HG03575 (cell line): ENCODE measurements around the gene STAC3.
A peak's percentile ranks its signal among the peaks of the same experiment; 100 is the strongest.
"Not testable (repeated sequence)": the region's sequence is repeated elsewhere in the genome, so short reads cannot be mapped to it uniquely, and the experiment has no call there.

Experiments
- ATAC-seq: cut with Tn5 transposase; IDR thresholded peaks from one replicate; pipeline ENCODE4 v1.9.1; 2021; ENCODE audit not compliant: unreplicated experiment, insufficient number of reproducible peaks, low FRiP score; ENCODE audit errors: extremely low read depth

The STAC3 gene

DNA sequence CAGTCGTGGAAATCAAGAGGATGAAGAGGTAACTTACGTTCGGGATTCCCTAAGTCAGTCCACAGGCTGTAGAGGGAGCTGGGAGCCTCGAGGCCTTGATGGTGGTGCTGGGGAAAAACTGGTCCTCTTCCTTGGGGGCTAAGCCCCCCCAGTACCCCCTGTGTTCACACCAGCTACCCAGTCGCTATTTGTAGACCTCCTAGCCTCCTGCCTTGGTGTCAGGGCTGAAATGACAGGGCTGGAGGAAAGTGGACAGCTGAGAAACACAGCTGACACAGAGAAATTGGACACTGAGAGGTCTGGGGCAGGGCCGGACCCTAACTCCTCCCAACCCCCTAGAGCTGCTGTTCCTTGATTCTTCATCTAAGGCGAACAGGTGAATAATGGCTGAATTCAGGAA is at the start of gene STAC3:
TSS of gene STAC3 (minus strand) at position 232 of the 400 bp plus-strand sequence. CDS start 1,551 bp downstream, outside the sequence.
- no peak for ATAC-seq

DNA sequence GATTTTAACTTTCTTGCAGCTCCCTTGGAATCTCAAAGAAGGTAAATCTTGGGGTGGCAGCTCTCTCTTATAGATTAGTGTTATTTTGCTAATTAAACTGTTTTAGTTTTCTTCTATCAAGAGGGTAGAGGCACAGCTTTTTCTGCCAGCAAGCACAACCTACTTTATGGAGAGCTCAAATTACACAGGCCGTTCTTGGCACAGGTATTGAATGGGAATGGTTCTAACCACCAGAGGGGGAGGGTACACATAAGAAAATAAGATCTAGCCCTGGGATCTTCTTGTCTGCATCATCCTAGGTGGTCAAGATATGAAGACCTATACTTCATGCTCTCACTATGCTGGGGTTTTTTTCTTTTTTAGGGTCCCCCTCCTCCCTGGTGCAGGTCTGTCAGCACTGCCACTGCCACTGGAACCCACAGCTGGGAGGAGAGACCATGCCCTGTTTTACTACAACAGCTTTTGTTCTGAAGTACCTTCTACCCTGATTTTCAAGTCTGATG is 48.6 kb upstream of the STAC3 start:
- no peak for ATAC-seq

DNA sequence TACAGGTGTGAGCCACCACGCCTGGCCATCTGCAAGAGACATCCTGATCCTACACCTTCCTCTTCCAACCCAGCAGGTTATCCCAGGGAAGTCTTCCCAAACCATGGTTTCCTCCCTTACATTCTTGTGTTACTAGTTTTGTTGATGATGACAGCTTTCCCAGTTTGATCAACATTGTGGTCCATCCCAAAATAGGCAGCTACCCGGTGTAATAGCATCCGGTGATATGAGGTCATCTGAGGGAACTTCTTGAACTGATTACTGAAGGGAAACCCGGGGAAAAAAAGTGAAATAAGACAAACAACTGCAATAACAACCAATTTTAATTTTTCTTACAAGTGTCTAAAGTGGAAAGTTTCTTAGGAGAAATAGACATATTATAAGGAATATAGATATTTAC is 45.3 kb upstream of the STAC3 start:
- no peak for ATAC-seq

DNA sequence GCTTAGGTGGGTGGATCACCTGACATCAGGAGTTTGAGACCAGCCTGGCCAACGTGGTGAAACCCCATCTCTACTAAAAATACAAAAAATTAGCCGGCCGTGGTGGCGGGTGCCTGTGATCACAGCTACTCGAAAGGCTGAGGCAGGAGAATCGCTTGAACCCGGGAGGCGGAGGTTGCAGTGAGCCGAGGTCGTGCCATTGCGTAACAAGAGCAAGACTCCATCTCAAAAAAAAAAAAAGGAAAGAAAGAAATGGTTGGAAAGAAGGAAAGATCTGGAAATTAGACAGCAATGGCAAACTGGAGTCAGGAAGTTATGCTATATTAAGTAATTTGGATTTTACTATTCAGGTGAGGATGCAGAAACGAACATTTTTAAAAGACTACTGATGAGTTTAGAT is 31.1 kb upstream of the STAC3 start:
- not testable (repeated sequence) for ATAC-seq

- ATAC-seq: peak; percentile 53
Measured at GRCh38 chr12:57280211-57281062, 29.4 kb upstream of the STAC3 start.

DNA sequence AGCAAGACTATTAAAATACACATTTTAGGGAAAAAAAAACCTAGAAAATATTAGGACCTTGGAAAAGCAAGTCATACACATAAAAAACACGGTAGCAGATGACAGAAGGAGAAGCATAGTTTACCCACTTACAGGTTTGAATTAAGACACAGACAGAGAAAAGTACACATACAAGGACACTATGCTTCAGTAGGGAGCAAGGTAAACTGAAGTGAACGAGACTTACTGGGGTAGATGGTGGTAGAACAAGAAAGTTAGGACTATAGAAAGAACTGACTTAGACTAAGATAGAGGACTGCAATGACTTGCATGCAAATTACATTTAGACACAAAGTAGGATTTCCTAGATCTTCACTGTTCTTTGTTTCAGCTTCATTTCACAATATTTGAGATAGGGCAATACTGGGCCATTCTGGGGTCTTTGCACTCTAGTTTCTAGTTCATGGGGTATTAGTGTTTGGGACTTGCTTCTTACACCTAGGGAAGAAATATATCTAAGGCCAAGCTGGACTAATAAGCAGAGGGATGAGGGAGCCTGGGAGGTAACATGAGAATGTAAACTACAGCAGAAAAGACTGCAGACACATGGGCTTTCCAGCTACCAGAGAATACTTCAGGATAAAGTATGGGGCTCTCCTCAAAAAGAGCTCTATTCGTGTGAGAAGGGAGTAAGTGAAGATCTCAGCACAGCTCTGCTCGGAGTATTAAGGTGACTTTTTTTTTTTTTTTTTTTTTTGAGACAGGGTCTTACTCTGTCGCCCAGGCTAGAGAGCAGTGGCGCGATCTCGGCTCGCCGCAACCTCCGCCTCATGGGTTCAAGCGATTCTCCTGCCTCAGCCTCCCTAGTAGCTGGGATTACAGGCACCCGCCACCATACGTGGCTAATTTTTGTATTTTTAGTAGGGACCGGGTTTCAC is 27.7 kb upstream of the STAC3 start:
- no peak for ATAC-seq

GRCh38 chr12:57276935-57277563 is 26.1 kb upstream of the STAC3 start:
- no peak for ATAC-seq

- ATAC-seq: not testable (repeated sequence)
Measured at GRCh38 chr12:57276233-57276632, 25.2 kb upstream of the STAC3 start.

- no peak for ATAC-seq
Measured at GRCh38 chr12:57273516-57273915, 22.5 kb upstream of the STAC3 start.

DNA sequence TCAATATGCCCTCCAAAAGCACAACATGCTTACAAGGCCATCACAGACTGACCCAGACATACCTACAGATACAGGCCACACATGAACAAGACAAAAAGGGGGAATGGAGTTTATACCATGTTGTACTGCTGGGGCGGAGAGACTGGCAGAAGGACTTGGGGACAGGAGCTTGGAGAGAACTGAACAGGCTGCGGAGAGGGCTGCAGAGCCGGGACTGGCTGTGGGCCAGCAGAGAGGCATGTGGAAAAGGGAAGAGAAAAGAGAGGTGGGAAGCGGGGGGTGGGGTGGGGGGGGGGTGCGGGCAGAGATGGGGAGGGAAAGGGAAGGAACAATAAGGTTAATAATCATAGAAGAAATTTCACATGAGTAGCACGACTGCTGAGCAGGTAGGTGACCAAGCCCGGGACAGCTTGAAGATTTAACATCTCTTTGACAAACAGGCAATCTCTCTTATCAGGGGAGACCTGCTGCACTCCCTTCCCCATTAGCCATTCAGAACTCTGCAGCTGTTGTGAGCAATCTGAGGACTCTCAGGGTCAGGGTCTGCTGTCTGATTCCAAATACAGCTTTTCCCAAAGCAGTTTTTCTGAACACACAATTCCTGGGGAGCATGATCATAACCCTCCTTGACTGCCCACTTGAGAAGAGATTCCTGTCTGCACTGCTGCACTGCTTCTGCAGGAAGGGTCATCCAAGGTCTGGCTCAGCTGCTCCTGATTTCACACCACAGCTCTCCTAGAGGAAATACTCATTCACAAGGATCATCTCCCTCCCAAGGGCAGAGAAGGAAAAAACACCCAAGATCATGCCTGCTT is 21.6 kb upstream of the STAC3 start:
- no peak for ATAC-seq

DNA sequence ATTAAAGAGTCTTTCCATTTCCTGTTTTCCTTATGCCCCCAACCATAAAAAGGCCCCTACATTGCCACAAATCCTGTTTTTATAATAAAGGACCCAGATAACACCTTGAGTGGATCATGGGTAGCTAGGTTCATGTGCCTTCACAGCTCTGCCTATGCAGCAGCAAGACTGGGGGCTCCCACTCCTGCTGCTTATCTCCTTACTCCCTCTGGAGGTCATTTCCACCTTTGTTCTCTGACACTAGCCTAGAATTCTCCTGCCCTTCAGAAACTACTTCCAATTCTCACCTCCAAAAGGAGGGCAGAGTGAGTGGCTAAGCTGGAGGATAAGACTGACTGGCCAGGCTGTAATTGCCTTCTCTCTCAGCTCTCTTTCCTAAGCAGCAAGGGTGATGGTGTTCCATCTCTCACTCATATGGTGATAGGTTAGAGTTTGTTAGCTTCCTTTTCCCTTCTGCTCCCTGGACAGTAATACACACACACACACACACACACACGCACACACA is 20.0 kb upstream of the STAC3 start:
- ATAC-seq: no peak

DNA sequence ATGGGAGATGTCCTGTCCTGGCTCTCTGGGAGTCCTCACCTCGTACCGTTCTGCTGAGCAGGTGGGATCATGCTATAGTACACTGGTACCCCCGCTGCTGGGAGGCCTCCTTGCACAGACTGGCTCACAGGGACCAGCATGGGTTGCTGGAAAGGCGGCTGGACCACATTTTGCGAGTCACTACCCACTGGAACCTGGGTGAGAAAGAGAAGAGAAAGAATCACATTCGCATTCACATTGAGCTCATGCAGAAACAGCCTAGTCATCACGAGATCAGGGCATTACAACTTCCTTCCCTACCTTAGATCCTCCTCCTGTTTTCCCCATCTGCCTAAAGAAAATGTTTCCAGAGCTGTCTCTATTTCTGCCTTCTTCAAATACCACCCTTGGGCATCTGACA is 17.3 kb upstream of the STAC3 start:
- no peak for ATAC-seq

DNA sequence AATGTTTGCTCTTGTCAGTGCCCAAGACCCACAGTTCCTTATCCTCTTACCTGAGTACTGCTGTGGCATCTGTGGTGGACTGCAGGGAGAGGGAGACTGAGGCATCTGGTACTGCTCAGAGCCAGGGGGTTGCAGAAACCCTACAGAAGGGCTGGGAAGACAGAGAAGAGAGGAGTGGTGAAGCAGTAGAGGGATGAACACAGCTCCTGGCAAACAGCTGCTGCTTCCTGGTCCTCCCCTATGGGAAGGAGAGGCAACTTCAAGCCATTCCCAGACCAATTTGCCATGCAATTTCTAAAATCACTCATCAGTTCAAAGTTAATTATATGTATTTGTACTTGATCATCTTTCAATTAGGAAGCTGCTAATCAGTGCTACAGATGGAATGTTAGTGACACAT is 15.7 kb upstream of the STAC3 start:
- no peak for ATAC-seq

DNA sequence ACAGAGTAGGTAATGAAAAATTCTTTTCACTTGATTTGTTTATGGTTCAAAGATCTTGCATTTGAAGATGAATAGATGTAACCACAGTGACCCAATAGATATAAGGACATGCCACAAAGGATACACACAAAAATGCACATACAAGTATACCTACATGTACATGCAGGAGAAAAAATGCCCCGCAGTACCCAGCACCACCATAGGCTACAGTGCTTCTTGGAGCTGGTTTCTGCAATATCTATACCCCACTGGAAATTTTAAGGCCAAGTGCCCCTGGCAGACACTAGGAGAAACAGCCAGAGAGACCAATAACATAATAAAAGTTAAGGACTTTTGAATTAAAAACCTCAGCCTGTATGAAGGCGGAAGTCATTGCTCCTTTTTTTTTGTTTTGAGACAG is 12.1 kb upstream of the STAC3 start:
- no peak for ATAC-seq

- no peak for ATAC-seq
Measured at GRCh38 chr12:57262126-57262822, 11.3 kb upstream of the STAC3 start.

DNA sequence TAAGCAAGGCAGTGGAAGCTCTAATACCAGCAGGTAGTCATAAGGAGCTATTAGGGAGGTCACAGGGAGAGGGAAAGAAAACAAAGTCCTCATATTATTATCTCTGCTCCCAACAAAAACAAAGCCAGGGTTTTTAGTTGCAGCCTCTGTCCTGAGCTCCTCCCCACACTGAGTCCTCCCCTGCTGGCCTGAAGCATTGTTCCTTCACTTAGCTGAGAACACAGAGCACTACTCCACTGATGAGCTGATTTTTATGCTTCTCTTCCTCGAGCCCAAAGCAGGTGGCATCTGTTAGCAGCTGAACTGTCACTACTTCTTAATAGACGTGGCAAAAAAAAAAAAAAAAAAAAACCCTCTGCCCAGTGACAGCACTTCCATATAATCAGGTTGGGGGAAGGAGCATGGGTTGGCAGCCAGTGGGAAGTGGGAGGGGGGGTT is 10.5 kb upstream of the STAC3 start:
- no peak for ATAC-seq

DNA sequence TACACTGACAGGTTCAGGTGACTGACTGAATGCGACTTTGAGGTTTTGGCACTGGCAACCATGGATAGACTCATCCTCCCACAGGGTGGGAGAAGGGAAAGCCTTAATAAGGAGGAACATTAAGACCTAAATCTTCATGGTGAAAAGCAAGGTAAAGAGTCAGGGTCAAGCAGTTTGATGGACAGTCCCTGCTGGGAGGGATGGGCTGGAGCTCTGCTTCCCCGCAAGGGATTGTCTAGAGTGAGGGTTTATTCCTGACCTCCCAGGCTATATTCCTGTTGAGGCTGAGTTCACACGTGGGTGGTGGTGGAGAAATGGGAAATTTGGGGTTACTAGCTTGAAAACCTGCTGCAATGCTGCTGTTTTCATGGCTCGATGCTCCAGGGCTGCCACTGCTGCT is 9.4 kb upstream of the STAC3 start:
- ATAC-seq: no peak
